Muscle of arm (tissue), 14 donors: Measurements from ENCODE around the gene WNT11. TPM values are rescaled to one million over a fixed set of nuclear protein-coding genes. Genes with fewer than 3 reads are reported as not detected.

Source experiments
- DNase-seq: peaks from one replicate; pipeline ENCODE4 v3.0.0-alpha.2; 2013
- long read RNA-seq, 11 donors: transcript quantifications; one replicate each; lab custom pipeline, GENCODE V29; 2026
- polyA plus RNA-seq, 12 donors: library from polyadenylated mRNA; unstranded; fragments of 120-200 nt; gene quantifications; one replicate each; pipeline ENCODE4 v1.2.1, GENCODE V29; 2013; ENCODE audit not compliant: insufficient read length in 12 of 12

The WNT11 gene
- polyA plus RNA-seq: 10 to 100 TPM in 7 of 12 donors, 1 to 10 TPM in 4, not detected in 1; 6.4 to 22.9 (median 14.8) TPM
- long read RNA-seq, donor 1: 0 reads
- long read RNA-seq, donor 2, transcript WNT11-201 (5 exons, 1,930 nt): major isoform, 5 of 5 reads
- long read RNA-seq, donor 2, partial matches to known transcripts: 0 of 5 reads
- long read RNA-seq, donor 2, other reads (novel, unspliced or antisense): 0 of 5 reads
- long read RNA-seq, donor 3, partial matches to known transcripts: 0 of 2 reads
- long read RNA-seq, donor 3, other reads (novel, unspliced or antisense): 0 of 2 reads
- long read RNA-seq, donor 4, partial matches to known transcripts: 0 of 2 reads
- long read RNA-seq, donor 4, other reads (novel, unspliced or antisense): 0 of 2 reads
- long read RNA-seq, donor 5: 0 reads
- long read RNA-seq, donor 6, partial matches to known transcripts: 0 of 1 reads
- long read RNA-seq, donor 6, other reads (novel, unspliced or antisense): 0 of 1 reads
- long read RNA-seq, donor 7: 0 reads
- long read RNA-seq, donor 8, transcript WNT11-201 (5 exons, 1,930 nt): major isoform, 7 of 7 reads
- long read RNA-seq, donor 8, partial matches to known transcripts: 0 of 7 reads
- long read RNA-seq, donor 8, other reads (novel, unspliced or antisense): 0 of 7 reads
- long read RNA-seq, donor 9, transcript WNT11-201 (5 exons, 1,930 nt): major isoform, 5 of 5 reads
- long read RNA-seq, donor 9, partial matches to known transcripts: 0 of 5 reads
- long read RNA-seq, donor 9, other reads (novel, unspliced or antisense): 0 of 5 reads
- long read RNA-seq, donor 10, partial matches to known transcripts: 0 of 4 reads
- long read RNA-seq, donor 10, other reads (novel, unspliced or antisense): 0 of 4 reads
- long read RNA-seq, donor 11: 0 reads

DNA sequence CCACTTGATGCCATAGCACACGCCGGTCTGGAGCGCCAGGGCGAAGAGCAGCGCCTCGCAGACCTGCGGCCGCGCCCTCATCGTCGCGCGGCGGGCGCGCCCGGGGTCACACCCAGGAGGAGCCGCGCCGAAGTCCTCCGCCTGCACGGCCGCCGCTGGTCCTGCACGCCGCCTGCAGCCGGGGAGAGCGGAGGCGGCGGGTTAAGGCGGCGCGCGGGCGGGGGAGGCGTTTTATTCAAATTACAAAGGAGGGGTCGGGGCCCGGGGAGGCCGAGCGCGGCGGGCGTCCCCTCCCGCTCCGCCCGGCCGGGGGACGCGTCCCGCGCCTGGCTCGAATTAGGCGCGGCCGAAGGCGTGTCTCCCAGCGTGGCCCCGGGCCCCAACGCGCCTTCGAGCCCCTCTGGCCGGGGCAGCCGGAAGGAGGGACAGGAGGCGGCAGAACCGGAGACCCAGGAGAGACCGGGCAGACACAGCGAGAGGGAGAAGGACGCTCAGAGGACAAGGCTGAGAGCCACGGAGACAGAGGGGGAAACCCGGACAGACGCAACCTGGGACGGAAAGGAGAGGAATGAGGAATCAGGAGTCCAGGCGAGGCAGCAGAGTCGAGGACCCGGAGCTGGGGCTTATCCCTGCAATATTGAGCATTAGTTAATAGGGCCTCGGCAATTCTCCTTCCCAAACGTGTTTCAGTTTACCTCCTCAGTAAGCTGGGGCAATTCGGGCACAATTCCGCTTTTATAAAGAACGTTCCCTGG lies at the start of gene WNT11:
WNT11 (minus strand) TSS at position 176 of the 755 bp plus-strand sequence; CDS start at position 81, 95 bp downstream.
- DNase-seq: peak; percentile 29

- DNase-seq: no peak
These were observed 47.1 kb upstream of the WNT11 start for GRCh38 chr11:76253416-76253815.

DNA sequence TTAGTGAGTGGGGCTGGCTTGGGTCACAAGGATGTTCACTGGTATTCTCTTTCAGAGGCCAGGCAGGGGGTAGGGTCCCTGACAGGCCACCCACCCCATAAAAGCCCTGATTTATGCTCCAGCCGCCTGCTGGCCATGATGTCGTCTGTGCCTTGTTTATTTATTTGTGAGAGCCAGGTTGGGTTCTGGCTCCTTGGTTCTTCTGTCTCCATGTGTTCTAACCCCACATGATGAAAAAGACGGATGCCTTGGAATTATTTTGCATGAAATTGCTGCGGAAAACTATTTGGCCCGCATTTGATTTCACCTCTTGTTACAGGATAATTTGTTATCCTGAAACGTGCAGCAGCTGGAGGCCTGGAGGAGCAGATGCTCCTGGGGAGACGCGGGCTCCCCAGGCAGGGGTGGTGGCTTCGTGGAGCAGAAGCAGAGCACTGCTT lies 46.3 kb upstream of the WNT11 start:
- no peak for DNase-seq

DNA sequence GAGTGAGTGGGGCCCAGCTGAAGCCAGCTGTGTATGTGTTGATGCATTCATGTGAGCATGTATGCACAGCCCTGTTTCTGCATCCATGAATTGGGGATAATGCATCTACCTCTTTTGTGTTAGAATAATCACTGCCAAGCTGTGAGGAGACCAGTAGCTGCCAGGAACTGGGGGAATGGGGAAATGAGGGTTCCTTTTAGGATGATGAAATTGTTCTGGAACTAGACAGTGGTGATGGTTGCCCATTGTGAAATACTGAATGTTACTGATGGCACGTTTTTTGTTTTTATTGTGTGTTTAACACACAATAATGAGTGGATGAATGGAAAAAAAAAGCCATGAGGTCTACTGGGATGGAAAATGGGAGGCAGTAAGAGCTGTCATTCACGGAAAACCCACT lies 45.3 kb upstream of the WNT11 start:
- no peak for DNase-seq

DNA sequence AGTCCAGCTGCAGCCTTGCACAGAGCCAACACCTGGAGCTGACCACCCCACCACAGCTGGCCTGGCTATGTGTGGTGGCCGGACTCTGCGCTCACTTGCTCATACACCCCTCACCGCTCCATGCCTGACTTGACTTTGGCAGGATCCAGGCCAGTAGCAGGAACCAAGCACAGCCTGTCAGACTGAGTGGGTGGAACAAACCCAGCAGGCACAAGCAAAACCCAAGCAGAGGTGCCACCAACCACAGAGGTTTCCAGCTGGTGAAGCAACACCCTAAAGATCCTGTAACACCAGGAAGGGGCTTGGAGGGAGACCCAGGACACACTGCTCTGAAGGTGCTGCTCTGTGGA lies 44.9 kb upstream of the WNT11 start:
- DNase-seq: no peak

GRCh38 chr11:76250520-76251225 lies 44.4 kb upstream of the WNT11 start:
- no peak for DNase-seq

GRCh38 chr11:76249195-76249741 lies 43.0 kb upstream of the WNT11 start:
- no peak for DNase-seq

DNA sequence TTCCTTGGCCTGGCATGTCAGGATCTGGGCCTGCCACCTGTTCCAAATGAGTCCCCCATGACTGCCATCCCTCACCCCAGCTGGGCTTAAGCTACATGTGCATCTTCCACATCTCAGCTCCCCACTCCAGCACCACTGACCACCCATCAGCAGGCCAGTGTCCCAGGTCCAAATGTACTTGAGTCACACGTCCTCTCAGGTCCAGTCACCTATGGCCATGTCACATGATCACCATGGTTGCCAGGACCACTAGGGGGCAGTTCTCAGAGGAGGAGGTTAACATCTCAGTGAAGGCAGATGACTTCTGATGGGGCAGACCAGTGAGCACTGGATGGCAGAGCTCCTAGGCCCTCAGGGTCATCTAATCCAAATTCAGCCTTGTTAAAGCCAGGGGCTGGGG lies 41.9 kb upstream of the WNT11 start:
- no peak for DNase-seq

- DNase-seq: no peak
These were observed 40.8 kb upstream of the WNT11 start for GRCh38 chr11:76247091-76247490.

DNA sequence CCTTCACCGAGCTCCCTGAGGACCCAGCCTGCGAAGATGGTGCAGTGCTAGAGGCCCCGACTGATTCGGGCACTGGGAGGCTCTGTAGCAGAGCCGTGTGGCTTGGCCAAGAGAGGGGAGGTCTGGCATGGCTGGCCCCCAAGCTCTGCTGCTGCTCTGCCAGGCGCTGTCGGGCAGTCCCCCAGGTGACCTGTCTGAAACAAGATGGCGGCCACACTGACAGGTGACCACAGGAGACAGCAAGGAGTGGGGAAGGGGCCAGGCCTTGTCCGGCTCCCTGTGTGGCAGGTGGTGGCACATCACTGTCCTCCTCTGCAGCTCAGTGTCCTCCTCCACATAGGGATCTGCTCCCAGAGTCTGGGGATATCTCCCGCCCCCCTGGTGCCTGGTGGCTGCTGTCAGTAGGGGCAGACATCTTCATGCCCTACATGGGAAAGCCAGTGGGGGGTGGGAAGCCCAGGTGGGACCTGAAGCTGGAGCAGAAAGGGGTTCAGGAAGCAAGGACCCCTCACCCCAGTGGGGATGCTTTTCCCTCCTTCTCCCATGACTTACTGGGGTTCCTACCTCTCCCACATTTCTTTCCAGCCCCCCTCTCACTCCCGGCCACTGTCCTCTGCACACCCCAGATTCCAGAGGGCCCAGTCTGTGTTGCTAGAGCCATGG lies 40.1 kb upstream of the WNT11 start:
- DNase-seq: no peak

- no peak for DNase-seq
These were observed 39.4 kb upstream of the WNT11 start for GRCh38 chr11:76245720-76246119.

DNA sequence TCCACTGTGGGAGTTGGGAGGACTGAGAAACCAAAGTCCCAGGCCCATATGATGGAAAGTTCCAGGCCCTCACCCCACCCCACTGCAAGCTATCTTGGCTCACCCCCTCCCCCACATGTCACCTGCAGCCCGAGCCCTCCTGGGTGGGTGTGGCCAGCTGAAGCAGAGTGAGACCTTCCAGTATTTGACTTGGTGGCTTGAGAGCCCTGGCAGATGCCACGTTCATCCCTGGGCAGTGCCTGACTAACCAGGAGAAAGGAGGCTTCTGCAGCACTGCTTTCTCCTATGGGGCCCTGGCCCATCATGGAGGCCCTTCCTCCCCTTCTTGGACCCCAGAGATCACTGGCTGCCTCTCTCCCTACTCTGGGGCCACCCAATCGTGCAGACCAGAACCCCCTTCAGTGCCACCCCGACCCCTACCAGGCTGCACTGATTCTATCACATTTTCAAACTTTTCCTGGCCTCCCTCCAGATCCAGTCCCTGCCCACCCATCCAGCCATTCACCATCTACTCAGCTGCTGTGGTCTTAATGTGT lies 38.1 kb upstream of the WNT11 start:
- no peak for DNase-seq

GRCh38 chr11:76243957-76244285 lies 37.6 kb upstream of the WNT11 start:
- no peak for DNase-seq

GRCh38 chr11:76243193-76243956 lies 37.1 kb upstream of the WNT11 start:
- DNase-seq: no peak

GRCh38 chr11:76242004-76242779 lies 35.9 kb upstream of the WNT11 start:
- DNase-seq: no peak

- no peak for DNase-seq
These were observed 35.1 kb upstream of the WNT11 start for GRCh38 chr11:76241243-76242000.

DNA sequence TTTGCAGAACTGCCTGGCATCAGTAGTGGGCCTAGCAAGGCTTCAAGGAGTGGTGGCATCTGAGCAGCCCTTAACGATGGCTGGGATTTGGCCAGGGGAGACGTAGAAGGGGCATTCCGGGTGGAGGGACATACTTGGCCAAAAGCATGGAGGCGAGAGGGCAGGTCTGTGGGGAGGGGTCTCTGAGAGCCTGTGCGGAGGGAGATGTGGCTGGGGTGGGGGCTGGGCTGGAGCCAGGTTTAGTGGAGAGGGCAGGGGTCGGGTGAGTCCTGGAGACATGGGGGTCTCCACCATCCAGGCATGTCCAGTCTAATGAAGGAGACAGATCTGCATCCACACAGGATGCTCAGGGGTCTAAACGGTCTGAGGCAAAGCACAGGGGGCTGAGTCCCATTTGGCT lies 34.4 kb upstream of the WNT11 start:
- no peak for DNase-seq

DNA sequence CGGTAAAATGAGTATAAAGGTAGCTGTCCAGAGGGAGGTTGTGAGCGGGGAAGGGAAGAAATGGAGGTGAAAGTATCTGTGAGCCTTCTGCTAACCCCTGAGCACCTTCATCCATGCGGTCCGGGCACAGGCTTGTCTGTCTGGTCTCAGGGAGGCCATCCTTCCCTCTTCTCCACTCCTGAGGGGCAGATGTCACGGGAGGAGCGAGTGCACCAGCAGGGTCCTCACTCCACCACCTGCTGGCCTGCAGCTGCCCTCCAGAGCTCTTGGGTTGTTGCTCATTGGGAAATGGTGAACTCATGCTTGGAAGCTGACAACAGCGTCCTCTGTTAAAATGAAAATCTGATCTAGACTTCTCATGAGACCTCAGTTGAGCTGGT lies 33.8 kb upstream of the WNT11 start:
- no peak for DNase-seq
